K562 treated with DMSO at 1 percent for 4 hours (cell line): Measurements from ENCODE around the gene BCL6B. TPM values are rescaled to one million over a fixed set of nuclear protein-coding genes. Genes with fewer than 3 reads are reported as not detected.

Experiments
- total RNA-seq: library from RNA; unstranded; fragments of 300-600 nt; gene quantifications from 2 replicates; pipeline ENCODE4 v1.2.3, GENCODE V29; 2022; ENCODE audit not compliant: insufficient read depth

The BCL6B gene, protein sequence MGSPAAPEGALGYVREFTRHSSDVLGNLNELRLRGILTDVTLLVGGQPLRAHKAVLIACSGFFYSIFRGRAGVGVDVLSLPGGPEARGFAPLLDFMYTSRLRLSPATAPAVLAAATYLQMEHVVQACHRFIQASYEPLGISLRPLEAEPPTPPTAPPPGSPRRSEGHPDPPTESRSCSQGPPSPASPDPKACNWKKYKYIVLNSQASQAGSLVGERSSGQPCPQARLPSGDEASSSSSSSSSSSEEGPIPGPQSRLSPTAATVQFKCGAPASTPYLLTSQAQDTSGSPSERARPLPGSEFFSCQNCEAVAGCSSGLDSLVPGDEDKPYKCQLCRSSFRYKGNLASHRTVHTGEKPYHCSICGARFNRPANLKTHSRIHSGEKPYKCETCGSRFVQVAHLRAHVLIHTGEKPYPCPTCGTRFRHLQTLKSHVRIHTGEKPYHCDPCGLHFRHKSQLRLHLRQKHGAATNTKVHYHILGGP
- 0.58 and 0.67 TPM in 2 replicates for total RNA-seq

GRCh38 chr17:7022781-7023571 is at the start of gene BCL6B:
TSS of gene BCL6B (plus strand) at chr17:7023050. CDS start at chr17:7023672, 622 bp downstream.

DNA sequence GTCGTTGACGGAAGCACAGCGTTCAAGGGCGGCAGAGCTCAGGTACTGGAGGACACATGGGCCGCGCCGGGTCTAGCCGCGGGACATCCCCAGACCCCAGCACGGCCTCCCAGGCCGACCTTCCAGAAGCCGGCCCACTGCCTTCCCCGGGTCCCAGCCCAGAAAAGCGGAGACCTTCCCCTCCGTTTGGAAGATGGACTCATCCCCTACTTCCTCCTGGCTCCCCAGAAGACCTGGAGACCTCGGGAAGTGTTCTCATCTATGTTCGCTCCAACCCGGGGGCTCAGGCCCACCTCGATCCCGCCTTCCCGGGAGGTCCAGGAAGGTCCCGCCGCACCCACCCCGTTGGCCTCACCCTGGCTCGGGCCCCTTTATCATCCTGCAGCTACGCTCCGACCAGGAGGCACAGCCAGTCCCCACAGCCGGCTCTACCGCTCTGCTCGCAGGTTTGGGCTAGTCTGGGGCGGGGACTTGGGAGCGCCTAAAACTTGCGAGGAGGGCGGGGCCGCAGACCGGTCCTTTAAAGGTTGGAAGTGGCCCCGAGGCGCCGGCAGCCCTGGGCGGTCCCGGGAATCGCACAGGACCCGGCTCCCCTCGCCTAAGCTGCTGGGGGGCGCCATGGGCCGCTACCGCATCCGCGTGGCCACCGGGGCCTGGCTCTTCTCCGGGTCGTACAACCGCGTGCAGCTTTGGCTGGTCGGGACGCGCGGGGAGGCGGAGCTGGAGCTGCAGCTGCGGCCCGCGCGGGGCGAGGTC is 27.2 kb upstream of the BCL6B start, which contains the start of gene ALOX12:
ALOX12 (plus strand) TSS at position 550 of the 756 bp plus-strand sequence; CDS start at position 619, 69 bp downstream.

DNA sequence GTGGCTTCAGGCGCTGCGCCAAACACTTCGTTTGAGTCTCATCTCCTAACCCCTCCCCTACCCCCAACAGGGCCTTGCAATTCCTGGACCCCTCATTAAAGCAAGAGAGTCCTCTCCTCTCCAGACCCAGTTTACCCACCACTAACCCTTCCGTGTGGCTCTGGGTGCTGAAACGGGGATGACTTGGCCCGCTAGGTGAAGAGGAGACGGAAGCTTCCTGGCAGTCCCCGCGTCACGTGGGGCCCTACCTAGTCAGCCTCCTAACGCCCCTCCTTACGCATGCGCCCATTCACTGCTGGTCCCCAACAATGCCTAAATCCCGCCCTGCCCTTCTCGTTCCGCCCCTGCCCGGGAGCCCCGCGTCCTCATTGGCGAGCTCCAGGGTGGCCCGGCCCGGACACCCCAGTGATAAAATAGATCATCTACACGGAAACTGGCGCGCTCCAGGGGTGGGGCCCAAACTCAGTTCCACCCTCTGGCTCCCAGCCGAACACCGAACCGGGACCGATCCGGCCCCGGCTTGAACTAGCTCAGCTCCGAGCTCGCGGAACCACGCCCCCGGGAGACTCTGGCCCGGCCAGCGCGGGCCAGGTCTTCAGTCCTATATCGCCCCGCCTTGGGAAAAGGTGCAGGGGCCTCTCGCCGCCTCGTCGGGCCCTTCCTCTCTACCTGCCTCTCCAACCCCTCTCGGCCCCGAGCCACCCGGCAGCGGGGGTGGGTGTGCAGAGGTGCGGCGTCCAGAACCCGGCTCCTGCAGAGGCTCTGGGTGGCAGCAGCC is 12.9 kb downstream of the BCL6B start, which contains the start of gene SLC16A13:
SLC16A13 (plus strand) TSS at position 425 of the 778 bp plus-strand sequence. CDS start 368 bp downstream, outside the sequence.

DNA sequence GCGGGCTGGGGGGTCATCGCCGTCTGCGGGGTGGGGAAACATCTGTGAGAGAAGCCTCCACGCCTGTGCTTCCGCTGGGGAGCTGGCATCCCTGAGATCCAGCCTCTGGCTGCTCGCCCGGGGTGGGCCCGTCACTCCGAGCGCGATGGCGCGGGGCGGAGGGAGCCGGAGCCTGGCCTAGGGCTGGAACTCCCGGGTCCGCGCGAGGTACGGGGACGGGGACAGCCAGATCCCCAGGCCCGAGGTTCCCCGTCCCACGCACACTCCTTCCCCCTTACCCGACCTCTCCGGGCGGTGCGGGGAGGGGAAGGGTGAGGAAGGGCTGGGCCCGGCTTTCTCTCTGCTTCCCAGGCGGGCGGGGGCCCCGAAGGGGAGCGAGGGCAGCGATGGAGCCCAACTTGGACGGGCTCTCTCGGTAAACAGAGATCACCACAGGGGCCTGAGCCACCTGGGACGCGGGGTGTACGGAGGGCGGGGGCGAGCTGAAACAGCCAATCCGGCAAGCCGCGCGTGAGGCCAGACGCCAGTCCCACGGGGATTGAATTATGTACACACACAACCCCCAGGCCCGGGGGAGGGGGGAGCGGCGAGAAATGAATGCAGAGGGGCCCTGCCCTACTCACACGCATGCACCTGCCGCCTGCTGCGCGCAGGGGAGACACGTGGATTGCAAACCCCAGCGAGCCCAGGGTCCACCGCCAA is 20.8 kb downstream of the BCL6B start, which contains the start of gene SLC16A11:
SLC16A11 (minus strand) TSS at position 596 of the 702 bp plus-strand sequence; CDS start at position 17, 579 bp downstream.

Other genes starting within 250 kb of the BCL6B start
- not detected in 2 replicates for gene FBXO39, start 246.8 kb upstream of the BCL6B start, total RNA-seq
- not detected in 2 replicates for gene TEKT1, start 191.3 kb upstream of the BCL6B start, total RNA-seq
- gene ALOX12, start 27.0 kb upstream of the BCL6B start, total RNA-seq: 3.8 and 6.1 TPM in 2 replicates
- 351 TPM in 2 replicates for gene RNASEK, start 10.4 kb upstream of the BCL6B start, total RNA-seq
- gene SLC16A13, start 13.0 kb downstream of the BCL6B start, total RNA-seq: 1.3 and 3.5 TPM in 2 replicates
- not detected in 2 replicates for gene SLC16A11, start 21.0 kb downstream of the BCL6B start, total RNA-seq
- not detected in 2 replicates for gene CLEC10A, start 57.2 kb downstream of the BCL6B start, total RNA-seq
- not detected in 2 replicates for gene ASGR2, start 91.8 kb downstream of the BCL6B start, total RNA-seq
- gene ASGR1, start 156.3 kb downstream of the BCL6B start, total RNA-seq: 0.52 TPM in 1 of 2 replicates, not detected in the other
- 5.6 and 7.8 TPM in 2 replicates for gene DLG4, start 196.8 kb downstream of the BCL6B start, total RNA-seq
- gene ACADVL, start 196.9 kb downstream of the BCL6B start, total RNA-seq: 284 and 290 TPM in 2 replicates
- 46.3 and 47.3 TPM in 2 replicates for gene DVL2, start 211.5 kb downstream of the BCL6B start, total RNA-seq
- gene PHF23, start 216.4 kb downstream of the BCL6B start, total RNA-seq: 11.3 and 15.0 TPM in 2 replicates
- 256 and 265 TPM in 2 replicates for gene GABARAP, start 219.4 kb downstream of the BCL6B start, total RNA-seq
- gene CTDNEP1, start 228.7 kb downstream of the BCL6B start, total RNA-seq: 77.2 and 80.6 TPM in 2 replicates
- gene ELP5, start 229.2 kb downstream of the BCL6B start, total RNA-seq: 46.9 and 57.4 TPM in 2 replicates
- 20.0 and 29.2 TPM in 2 replicates for gene CLDN7, start 239.4 kb downstream of the BCL6B start, total RNA-seq